Liver (tissue), 3 donors: Measurements from ENCODE around the gene MAP7D1.
A peak's percentile ranks its signal among the peaks of the same experiment; 100 is the strongest.

Experiments used
- ATF3 ChIP-seq: IDR thresholded peaks from 2 replicates; pipeline ENCODE4 v1.6.1; 2016; ENCODE audit warnings: antibody characterized with exemption
- GABPA ChIP-seq, 2 donors: IDR thresholded peaks in 1 of 2; conservative IDR thresholded peaks in 1 of 2; 2 replicates each; pipeline ENCODE4 v1.6.1; 2016; ENCODE audit warnings: antibody characterized with exemption in 2 of 2, mild to moderate bottlenecking in 1 of 2, moderate library complexity in 1 of 2
- JUND ChIP-seq, 2 donors: IDR thresholded peaks; 2 replicates each; pipeline ENCODE4 v1.6.1; 2016; ENCODE audit warnings: antibody characterized with exemption in 2 of 2
- MAX ChIP-seq: IDR thresholded peaks from 2 replicates; pipeline ENCODE4 v1.6.1; 2016; ENCODE audit warnings: antibody characterized with exemption
- RAD21 ChIP-seq, 2 donors: IDR thresholded peaks; 2 replicates each; pipeline ENCODE4 v1.6.1; 2016; ENCODE audit warnings: antibody characterized with exemption in 2 of 2, mild to moderate bottlenecking in 2 of 2
- SP1 ChIP-seq: IDR thresholded peaks from 2 replicates; pipeline ENCODE4 v1.6.1; 2018; ENCODE audit warnings: antibody characterized with exemption, mild to moderate bottlenecking
- TAF1 ChIP-seq: conservative IDR thresholded peaks from 2 replicates; pipeline ENCODE4 v1.6.1; 2016; ENCODE audit warnings: antibody characterized with exemption, mild to moderate bottlenecking
- YY1 ChIP-seq: IDR thresholded peaks from 2 replicates; pipeline ENCODE4 v1.6.1; 2016; ENCODE audit warnings: antibody characterized with exemption, mild to moderate bottlenecking
- TF ChIP-seq, protein P1 (sequence below): fragments of 150-350 bp; IDR thresholded peaks from 2 replicates; pipeline ENCODE4 v1.5.1; 2017; ENCODE audit warnings: improper control_type of control experiment, low read depth, low read length; ENCODE audit not compliant: missing input control
- TF ChIP-seq, protein P2 (sequence below): IDR thresholded peaks from 2 replicates; pipeline ENCODE4 v1.6.1; 2016; ENCODE audit warnings: antibody characterized with exemption
- donor health status: healthy.
- donor health status: healthy.

DNA sequence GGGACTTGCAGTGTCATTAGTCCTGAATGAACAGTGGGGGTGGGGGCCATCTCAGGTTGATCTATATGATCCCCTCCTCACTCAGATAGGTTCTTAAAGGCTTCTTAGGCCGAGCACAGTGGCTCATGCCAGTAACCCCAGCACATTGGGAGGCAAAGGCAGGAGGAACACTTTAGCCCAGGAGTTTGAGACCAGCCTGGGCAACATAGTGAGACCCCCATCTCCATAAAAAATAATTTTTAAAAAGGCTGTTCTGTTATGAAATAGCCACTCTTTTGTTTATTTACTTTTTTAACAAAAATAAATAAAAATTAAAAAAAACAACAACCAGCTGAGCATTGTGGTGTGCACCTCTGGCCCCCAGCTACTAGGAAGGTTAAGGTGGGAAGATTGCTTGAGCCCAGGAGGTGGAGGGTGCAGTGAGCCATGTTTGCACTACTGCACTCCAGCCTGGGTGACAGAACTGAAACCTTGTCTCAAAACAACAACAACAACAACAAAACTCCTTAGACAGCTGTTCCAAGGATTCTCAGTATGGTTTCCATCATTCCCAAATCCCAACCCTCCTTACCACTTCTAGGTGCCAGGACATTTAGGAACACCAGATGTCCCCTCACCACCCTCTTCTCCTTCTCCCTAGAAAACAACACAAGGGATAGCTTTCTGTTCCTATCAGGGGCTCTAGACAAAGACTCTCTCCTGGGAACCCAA lies 4.7 kb upstream of the MAP7D1 start:
- TF ChIP-seq YY1 (no peak), SP1 (no peak), TAF1 (no peak), RAD21 (IDR thresholded peaks at IDR 0.05) (peak in 1 of 2 donors; percentile 5), GABPA (IDR thresholded peaks at IDR 0.05 in 1 of 2, conservative IDR thresholded peaks at IDR 0.05 in 1 of 2) (no peak), JUND (IDR thresholded peaks at IDR 0.05) (peak in 1 of 2 donors; percentile 3), ATF3 (no peak), MAX (no peak)
- TF ChIP-seq, protein P1, sequence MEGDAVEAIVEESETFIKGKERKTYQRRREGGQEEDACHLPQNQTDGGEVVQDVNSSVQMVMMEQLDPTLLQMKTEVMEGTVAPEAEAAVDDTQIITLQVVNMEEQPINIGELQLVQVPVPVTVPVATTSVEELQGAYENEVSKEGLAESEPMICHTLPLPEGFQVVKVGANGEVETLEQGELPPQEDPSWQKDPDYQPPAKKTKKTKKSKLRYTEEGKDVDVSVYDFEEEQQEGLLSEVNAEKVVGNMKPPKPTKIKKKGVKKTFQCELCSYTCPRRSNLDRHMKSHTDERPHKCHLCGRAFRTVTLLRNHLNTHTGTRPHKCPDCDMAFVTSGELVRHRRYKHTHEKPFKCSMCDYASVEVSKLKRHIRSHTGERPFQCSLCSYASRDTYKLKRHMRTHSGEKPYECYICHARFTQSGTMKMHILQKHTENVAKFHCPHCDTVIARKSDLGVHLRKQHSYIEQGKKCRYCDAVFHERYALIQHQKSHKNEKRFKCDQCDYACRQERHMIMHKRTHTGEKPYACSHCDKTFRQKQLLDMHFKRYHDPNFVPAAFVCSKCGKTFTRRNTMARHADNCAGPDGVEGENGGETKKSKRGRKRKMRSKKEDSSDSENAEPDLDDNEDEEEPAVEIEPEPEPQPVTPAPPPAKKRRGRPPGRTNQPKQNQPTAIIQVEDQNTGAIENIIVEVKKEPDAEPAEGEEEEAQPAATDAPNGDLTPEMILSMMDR = no peak
- TF ChIP-seq, protein P2, sequence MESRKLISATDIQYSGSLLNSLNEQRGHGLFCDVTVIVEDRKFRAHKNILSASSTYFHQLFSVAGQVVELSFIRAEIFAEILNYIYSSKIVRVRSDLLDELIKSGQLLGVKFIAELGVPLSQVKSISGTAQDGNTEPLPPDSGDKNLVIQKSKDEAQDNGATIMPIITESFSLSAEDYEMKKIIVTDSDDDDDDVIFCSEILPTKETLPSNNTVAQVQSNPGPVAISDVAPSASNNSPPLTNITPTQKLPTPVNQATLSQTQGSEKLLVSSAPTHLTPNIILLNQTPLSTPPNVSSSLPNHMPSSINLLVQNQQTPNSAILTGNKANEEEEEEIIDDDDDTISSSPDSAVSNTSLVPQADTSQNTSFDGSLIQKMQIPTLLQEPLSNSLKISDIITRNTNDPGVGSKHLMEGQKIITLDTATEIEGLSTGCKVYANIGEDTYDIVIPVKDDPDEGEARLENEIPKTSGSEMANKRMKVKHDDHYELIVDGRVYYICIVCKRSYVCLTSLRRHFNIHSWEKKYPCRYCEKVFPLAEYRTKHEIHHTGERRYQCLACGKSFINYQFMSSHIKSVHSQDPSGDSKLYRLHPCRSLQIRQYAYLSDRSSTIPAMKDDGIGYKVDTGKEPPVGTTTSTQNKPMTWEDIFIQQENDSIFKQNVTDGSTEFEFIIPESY = no peak
